Measurements from ENCODE around the gene EPHB6.

Gene EPHB6

DNA sequence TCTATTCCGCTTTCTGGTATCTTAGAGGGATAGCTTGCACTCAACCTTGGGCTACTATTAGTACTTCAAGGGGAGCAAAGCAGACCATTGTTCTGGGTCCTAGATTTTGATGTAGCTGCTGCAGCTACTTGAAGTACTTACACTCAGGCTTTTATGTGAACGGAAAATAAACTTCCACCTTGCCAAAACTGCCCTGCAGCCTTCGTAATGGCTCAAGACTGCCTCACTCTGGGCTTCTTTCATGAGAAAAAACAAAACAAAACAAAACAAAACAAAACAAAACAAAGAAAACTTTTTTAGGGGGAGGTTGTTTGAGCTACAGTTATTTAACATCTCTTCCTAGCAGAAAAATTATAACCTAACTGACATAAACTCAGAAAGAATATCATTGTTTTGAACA is 19.4 kb upstream of the EPHB6 start:
- DNase-seq = no peak

DNA sequence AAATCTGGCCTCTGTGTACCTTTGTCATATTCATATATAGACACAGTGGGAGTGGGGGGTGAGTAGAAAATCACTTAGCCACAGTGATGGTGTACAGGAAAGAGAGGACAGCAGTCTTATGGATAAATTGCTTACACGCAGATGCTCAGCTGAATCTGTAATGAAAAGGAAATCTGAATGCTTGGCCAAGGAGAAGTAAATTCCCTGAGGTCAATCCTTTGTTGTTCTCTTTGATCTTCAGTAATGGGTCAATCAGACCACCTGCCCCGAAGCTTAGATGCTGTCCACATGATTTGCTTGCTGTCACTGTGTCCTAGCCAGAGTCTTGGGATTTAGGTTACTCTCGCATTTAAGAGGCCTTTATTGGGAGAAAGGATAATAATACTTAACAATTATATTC is 18.4 kb upstream of the EPHB6 start:
- DNase-seq = no peak

DNA sequence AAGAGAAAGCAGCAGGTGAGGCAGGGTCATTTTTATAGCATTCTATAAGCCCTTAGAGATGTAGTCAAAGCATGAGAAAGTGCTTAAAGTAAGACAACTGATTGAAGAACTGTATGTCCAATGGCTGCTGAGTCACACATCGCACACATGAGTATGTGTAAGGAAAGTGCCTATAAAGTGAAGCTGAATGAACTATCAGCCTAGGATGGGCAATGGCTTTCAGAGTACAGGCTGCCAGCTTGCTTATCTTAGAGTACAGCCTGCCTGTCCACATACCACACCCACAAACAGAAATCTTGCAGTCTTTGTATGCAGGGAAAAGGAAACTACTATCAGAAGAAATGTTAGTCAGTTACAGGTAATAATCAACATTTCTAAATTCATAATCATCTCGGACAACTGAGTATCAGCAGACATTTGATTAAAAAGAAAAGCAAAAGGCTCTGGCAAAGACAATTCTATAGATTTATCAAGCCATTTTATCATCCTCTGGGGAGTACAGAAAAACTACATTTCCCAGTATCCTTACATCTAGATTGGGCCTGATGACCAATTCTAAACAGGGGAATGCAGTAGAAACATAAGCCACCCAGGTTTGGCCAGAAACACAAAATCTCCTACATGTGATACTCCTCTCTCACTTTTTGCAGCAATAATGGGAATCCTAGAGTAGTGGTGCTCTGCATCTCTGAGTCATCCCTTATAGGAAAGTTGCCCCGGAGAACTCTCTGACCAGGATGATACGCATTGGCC is 16.2 kb upstream of the EPHB6 start:
- peak in 1 of 4 experiments; percentile 8 for DNase-seq

DNA sequence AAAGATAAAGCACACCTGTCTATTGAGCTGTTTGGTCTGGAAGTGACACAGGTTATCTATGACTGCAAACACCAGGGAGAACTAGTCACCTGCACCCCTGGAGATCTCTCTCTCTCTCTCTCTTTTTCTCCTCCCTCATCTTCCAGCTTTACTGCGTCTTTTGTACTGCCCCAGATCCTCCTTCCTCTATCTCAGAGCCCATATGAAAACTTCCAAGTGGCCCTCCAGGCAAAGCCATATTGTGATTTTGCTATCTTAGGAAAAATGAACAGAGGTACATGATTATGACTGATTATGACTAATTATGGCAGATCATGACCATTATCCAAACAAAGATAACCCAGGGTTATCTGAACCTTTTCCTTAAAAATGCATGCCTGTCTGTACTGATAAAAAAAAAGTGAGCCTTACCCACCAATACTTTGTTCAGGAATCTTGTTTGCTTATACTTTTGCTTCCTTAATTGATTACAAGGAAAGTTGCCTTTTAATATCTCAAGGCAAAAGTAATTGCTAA is 12.6 kb upstream of the EPHB6 start:
- DNase-seq = no peak

DNA sequence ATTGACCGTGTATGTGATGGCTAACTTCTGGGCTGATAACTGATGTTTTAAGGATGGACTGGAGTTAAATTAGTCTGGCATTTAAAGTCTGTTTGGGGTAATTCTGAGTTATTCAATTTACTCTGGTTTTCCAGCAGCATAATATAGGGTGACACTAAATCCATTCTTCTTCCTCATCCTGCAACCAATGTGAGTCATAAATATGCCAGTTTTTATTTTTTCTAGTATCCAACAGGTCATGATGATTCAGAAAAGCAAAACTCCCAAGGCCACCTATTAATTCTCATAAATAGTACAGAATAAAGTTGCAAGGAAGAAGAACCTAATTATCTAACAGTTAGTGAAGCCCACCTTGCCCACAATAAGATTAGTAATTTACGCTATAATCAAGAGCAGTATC is 7.5 kb upstream of the EPHB6 start:
- DNase-seq = no peak

DNA sequence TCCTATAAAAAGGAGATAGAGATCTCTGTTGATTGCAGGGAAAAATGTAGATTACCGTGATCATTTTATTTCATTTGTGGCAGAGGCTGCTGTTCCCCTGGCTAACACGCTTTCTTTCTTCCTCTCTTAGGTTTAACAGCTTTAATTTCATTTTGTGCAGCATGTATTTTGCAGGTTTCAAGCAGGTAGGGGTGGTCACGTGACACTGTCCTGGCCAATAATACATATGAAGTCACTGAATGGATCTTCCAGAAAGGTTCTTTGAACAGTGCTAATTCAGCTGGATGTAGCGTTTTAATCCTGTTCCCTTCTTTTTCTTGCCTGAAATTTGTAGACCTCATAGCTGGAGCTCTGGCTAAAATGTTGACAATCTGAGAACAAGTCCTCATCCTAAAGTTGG is 3.6 kb upstream of the EPHB6 start:
- no peak for DNase-seq

DNA sequence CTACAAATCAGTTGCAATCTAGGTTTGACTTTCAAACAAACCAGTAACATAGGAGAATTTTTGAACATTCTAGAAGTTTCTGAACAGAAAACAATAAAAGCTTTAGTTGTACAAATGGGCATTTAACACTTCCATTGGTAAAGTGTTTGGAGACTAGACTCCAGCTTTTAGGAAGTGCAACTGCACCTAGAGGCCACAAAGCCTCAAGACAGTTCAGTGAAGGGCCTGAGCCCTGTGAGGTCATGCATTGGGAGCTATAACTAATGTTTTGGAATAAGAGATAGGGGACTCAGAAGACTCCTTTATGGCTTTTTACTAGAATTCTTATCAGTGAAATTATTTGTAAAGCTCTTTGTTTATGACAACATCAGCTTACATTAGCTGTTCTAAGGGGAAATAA is 3.0 kb upstream of the EPHB6 start:
- peak; percentile 23 to 50 (median 44) for DNase-seq

DNA sequence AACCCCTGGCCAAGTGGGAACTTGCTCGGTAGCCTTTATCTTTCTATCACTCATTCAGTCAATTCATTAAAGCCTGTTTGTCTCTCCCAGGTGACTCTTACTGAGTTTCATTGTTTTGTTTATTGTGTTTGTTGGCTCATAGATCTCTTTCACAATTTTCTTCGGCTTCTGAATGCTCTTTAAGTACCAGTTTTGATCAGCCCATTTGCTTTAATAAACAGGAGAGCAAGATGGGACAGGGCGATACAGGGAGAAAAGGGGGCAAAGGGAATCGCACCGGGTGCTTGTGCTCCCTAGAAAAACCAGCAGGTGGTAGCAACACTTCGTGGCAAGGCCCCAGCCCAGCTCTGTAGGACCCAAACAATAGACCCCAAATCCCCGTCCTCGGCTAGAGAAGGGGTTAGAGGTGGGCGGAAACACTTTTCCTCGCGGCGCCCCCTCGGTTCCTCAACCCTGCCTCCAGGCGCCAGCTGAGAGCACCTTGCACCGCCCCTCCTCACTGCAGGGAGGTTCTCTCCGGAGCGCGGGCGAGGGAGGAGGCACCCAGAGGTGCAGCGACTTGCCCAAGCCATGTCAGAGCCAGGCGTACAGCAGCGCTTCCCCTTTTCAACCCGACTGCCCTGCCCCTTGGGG is 1.0 kb upstream of the EPHB6 start:
- peak; percentile 79 to 93 (median 91) for DNase-seq

DNA sequence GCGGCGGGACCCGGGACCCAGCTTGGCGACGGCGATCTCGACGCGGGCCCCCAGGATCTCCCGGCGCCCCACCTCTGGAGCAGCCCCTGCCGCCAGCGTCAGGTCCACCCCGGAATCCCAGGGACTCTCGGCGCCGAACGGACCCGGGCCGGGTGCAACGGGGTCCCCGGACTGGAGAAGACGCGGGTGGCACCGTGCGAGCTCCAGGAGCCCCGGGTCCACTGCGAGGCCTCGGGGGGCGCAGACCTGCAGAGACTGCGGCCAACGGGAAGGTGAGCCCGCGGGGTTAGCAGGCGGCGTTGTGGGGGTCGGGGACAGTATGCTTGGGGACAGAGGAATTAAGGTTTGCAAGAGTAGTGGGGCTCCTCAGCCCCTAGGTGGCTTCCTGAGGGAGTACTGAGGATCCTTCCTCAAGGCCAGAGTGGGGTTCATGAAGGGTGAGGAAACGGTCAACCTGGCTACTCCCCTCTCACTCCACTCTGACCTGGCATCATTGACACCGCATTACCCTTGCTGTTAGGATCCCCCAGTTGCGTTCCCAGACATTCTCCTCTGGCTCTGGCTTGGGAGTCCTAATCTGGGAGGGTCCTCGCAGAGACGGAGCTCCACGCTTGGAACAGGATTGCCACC is 353 bp downstream of the EPHB6 start:
- DNase-seq = peak in 2 of 4 experiments; percentile 19 to 27

DNA sequence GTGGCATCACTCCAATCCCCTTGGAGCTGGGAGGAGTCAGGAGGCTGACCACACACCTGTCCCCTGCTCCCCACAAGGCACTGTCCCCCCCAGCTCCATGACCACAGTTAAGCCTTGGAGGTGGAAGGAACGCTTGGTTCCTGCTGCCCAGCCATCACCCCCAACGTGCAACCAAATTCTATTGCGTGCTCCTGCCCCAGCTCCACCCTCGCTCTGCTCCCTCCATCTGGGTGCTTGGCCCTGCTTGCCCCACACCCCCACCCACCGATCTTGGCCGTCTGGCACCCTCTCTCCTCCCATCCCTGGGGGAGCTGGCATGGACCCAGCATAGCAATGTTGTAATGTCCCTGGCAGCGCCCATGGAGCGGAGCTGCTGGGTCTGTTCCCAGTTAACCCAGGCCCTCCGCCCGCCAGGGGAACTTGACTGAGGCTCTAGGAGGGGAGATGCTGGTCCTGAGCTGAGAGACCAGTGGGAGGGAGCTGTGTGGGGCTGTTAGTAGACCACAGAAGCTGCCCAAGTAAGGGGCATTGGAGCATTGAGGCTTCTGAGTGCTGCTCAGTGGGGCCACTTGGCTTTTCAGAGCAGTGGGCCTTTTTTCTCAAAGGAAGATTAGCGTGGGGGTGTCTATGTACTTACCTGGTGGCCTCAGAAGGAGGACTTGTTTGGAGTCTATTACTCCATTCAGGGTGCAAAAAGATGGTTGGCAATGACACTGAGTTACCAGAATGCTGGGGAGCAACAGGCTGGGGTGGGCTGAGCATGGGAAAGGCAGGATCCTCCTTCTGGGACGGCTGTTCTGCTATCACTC is 1.1 kb downstream of the EPHB6 start:
- peak in 1 of 4 experiments; percentile 19 for DNase-seq

DNA sequence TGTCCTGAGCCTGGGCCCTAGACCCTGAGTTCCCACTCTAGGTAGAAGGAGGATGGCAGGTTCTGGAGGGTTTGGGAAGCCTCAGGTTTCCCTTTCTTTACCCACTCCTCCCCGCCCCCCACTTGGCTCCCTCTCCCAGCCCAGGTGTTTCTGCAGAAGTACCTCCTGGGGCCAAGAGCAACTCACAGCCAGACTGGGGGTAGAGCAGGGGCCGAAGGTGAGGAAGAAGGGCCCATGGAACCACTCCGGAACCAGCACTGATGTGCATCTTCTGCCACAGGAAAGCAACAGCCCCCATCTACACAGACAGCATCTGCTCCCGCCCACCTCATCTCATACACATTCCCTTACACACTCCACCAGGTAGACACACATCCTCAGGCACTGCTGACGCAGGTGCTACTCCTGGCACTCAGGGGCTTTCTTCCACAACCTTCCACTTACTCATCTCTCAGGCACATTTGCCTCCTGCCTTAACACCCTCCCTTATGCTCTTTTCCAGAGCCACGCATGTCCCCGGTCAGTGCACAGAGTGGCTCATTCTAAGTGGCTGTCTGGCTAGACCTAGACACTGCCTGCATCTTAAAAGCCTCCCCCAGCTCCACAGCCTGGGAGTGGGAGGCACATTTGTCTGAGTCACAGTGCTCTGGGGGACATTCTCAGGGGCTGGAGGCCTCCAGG is 1.8 kb downstream of the EPHB6 start:
- DNase-seq = no peak

DNA sequence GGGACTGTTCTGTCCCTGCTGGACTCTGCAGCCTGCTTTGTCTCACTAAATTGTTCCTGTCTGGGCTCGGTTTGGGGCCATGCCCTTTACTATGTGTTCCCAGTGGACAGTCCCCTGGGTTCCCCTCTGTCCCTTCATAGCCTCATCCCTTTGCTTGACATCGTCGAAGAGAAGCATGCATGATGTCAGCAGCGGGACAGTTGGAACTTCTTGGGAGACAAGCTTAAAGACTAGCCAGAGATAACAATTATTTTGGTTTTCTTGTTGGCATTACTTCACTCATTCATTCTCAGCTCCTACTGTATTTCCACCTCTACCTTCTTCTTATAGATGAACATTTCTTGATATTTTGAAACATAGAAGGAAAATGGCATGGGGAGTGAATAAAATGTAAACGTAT is 2.7 kb downstream of the EPHB6 start:
- no peak for DNase-seq

DNA sequence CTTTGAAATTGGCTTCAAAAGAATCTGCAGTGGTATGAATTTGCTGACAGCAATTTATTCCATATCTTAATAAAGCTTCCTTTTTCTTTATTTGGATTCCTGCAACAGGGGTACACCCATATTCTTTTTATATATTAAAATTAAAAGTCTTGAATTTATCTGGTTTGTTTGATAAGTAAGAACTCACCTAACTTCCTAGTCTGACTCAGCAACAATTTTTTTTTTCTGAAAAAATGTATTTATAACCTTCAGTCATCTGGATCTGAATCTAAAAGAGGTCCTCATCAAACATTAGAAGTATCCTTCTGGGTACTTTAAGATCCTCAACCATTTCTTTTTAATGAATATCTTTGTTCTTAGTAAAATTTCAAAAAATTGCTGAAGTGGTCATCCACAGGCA is 4.5 kb downstream of the EPHB6 start:
- no peak for DNase-seq

DNA sequence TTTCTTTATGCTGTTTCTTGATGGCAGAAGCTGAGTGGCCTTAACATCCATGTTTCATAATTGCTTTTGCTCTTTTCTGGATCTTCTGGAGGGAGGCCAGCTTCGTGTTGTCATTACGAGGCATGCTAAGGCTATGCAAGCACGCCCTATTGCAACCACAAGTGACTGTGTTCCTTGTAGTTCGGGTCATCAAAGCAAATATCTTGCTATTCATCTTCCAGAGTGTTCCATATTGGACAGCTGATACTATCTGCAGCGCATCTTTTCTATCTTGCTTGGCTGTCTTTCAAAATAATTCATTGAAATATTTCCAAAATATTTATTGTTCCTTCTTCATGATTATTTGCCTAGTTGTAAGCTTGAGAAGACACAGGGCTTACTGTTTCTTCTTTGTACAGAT is 5.0 kb downstream of the EPHB6 start:
- DNase-seq = no peak

DNA sequence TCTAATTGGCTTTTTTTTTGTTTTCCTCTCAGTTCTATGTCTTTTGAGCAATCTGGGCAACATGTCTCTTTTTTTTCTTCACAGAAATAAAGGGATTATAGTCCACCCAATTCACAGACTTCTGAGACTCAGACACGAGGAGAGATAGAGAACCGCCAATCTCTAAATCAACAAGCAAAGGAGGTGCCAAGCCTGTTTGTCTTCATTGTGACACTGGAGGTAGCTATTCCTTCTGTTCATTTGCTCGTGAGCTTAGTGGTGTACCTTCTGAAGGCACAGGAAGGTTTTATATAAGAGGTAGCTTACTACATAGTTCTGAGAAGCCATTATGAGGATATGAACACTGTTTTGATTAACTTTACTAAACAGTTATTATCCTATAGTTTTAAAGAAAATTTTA is 6.1 kb downstream of the EPHB6 start:
- no peak for DNase-seq

DNA sequence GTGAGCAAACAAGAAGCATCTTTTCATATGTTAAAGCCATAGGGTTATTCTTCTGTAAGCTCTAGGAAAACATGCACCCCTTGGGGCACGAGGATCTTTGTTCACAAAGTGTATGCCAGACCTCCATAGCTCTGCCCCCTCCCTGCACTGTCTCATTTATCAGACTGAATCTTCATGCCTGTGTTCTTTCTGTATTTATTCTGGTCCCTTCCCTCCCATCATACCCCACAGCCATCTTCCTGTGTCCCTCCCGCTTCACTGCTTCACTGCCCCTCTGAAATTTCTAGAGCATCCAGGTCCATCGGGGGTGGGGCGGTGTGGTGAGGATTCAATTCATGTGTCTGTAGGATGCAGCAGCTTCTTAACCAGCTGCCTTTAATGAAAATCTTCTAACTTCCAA is 7.5 kb downstream of the EPHB6 start:
- DNase-seq = no peak

DNA sequence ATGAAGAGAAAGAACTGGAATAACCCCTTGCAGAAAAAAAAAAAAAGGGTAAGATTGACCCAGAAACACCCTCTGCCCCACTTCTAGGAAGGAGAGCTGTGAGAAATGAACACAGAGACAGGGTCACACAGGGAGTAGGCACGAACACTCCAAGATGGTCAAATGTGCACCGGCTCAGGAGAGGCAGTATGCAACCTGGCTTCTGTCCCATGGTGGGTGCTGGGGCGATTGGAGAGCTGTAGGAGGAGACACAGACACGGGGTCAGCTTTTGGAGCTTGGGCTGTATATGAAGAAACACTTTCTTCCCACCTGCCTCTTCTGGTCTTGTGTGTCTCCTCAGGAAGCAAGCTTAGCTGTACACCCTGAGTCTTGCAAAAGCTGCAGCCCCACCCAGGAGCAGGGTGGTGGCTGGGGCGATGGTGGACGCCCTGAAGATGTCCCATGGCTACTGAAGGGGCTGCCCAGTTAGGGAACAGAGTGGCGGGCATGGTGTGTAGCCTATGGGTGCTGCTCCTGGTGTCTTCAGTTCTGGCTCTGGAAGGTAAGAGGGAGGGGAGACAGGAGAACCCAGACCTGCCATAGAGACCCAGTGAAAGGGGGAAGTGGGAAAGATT is 8.0 kb downstream of the EPHB6 start:
- no peak for DNase-seq

DNA sequence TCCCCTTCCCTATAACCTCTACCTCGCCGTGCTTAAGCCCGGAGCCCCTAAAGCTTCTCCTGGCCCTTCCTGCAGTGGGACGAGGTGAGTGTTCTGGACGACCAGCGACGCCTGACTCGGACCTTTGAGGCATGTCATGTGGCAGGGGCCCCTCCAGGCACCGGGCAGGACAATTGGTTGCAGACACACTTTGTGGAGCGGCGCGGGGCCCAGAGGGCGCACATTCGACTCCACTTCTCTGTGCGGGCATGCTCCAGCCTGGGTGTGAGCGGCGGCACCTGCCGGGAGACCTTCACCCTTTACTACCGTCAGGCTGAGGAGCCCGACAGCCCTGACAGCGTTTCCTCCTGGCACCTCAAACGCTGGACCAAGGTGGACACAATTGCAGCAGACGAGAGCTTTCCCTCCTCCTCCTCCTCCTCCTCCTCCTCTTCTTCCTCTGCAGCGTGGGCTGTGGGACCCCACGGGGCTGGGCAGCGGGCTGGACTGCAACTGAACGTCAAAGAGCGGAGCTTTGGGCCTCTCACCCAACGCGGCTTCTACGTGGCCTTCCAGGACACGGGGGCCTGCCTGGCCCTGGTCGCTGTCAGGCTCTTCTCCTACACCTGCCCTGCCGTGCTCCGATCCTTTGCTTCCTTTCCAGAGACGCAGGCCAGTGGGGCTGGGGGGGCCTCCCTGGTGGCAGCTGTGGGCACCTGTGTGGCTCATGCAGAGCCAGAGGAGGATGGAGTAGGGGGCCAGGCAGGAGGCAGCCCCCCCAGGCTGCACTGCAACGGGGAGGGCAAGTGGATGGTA is 9.2 kb downstream of the EPHB6 start:
- no peak for DNase-seq

DNA sequence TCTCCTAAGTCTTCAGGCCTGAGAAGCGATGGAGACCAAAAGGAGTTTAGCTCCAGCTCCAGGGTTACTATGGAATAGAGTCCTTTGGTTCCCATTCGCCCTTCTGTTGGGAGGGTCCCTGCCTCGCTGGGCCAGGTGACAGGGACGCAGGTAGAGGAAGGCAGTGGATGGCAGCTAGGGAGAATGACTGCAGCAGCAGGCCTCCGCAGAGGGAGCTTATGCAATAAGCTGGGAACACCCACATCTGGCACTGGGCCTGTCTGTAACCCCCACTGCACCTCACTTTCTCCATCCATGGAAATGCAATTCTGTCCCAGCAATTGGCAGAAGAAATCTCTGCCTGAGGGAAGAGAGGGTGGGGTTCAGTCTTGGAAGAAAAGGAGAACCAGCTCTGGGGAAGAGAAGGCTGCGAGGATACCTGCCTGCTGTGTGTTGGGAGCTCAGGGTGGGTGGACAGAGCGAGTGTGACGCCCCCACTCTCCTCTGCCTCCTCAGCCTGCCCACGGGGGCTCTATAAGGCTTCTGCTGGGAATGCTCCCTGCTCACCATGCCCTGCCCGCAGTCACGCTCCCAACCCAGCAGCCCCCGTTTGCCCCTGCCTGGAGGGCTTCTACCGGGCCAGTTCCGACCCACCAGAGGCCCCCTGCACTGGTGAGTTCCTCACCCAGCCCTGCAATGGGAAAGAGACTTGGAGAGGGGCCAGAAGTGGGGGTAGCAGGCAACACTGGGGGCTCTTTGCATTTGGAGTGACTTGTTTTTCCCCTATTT is 10.3 kb downstream of the EPHB6 start:
- DNase-seq = peak in 2 of 4 experiments; percentile 11 to 34

DNA sequence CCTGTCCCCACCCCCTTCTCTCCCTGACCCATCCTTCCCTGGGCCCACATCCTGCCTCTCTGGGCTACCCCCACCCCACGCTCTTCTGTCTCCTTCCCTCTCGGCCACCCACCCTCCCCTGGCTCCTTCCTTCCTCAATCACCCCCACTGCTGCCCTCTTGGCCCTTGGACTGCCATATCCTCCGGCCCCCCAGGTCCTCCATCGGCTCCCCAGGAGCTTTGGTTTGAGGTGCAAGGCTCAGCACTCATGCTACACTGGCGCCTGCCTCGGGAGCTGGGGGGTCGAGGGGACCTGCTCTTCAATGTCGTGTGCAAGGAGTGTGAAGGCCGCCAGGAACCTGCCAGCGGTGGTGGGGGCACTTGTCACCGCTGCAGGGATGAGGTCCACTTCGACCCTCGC is 10.9 kb downstream of the EPHB6 start:
- peak in 2 of 4 experiments; percentile 38 to 40 for DNase-seq

Measured in suppressor macrophage (primary cell).